PFSK-1 (cell line): ENCODE results near the gene KIF5C.

ENCODE experiments used
- FOXP2 ChIP-seq: optimal IDR thresholded peaks from 2 replicates; pipeline ENCODE3; 2011; ENCODE audit warnings: borderline replicate concordance, control low read depth, inconsistent platforms; ENCODE audit not compliant: insufficient read depth; ENCODE audit errors: extremely low read length, extremely low read depth
- POLR2AphosphoS5 ChIP-seq: IDR thresholded peaks from 2 replicates; pipeline ENCODE4 v1.6.1; 2012; ENCODE audit warnings: low read depth, mild to moderate bottlenecking, control low read depth, low read length, moderate library complexity
- REST ChIP-seq, 2 experiments: IDR thresholded peaks; 2 replicates each; pipeline versions ENCODE4 v1.6.1 to v1.8.0; 2011 to 2012; ENCODE audit warnings: low read depth in 2 of 2, low read length in 2 of 2, control low read depth in 1 of 2, inconsistent platforms in 1 of 2, mild to moderate bottlenecking in 1 of 2, moderate library complexity in 1 of 2; ENCODE audit not compliant: insufficient read depth in 1 of 2
- SIN3A ChIP-seq: IDR thresholded peaks from 2 replicates; pipeline ENCODE4 v1.6.1; 2012; ENCODE audit warnings: mild to moderate bottlenecking, low read length, moderate library complexity, borderline replicate concordance; ENCODE audit not compliant: insufficient read depth
- TAF1 ChIP-seq: IDR thresholded peaks from 2 replicates; pipeline ENCODE4 v1.6.1; 2012; ENCODE audit warnings: low read length, control low read depth, borderline replicate concordance; ENCODE audit not compliant: insufficient read depth

Gene KIF5C

GRCh38 chr2:148885988-148886387 lies 11.0 kb downstream of the KIF5C start:
- no peak for TF ChIP-seq TAF1
- no peak for TF ChIP-seq REST (IDR thresholded peaks at IDR 0.05; ENCODE audit: insufficient read depth in 1 of 2, low read depth in 2 of 2, low read length in 2 of 2)
- no peak for TF ChIP-seq FOXP2
- TF ChIP-seq POLR2AphosphoS5, result no peak
- TF ChIP-seq SIN3A, result no peak

GRCh38 chr2:148887350-148888002 lies 12.4 kb downstream of the KIF5C start:
- TF ChIP-seq REST (IDR thresholded peaks at IDR 0.05; ENCODE audit: insufficient read depth in 1 of 2, low read depth in 2 of 2, low read length in 2 of 2), result no peak
- no peak for TF ChIP-seq TAF1
- no peak for TF ChIP-seq SIN3A
- no peak for TF ChIP-seq POLR2AphosphoS5
- no peak for TF ChIP-seq FOXP2

GRCh38 chr2:148888003-148888501 lies 13.0 kb downstream of the KIF5C start:
- TF ChIP-seq POLR2AphosphoS5 (no peak), SIN3A (no peak), REST (IDR thresholded peaks at IDR 0.05; ENCODE audit: insufficient read depth in 1 of 2, low read depth in 2 of 2, low read length in 2 of 2) (no peak), TAF1 (no peak), FOXP2 (no peak)

GRCh38 chr2:148888986-148889385 lies 14.0 kb downstream of the KIF5C start:
- TF ChIP-seq REST (IDR thresholded peaks at IDR 0.05; ENCODE audit: insufficient read depth in 1 of 2, low read depth in 2 of 2, low read length in 2 of 2), result no peak
- no peak for TF ChIP-seq POLR2AphosphoS5
- TF ChIP-seq FOXP2, result no peak
- TF ChIP-seq SIN3A, result no peak
- TF ChIP-seq TAF1, result no peak
